Testis (tissue), 2 donors: Measurements from ENCODE around the gene WDR4.

Source experiments
- CTCF ChIP-seq, 3 experiments: fragments of 450-650 bp in 2 of 3; fragments of 200-600 bp in 1 of 3; sonication (generic) in 1 of 3; IDR thresholded peaks; one replicate each; pipeline ENCODE4 v1.5.1; 2016 to 2019; ENCODE audit warnings: antibody characterized with exemption in 3 of 3, mild to moderate bottlenecking in 2 of 3, moderate library complexity in 1 of 3
- POLR2A ChIP-seq: fragments of 450-650 bp; IDR thresholded peaks from one replicate; pipeline ENCODE4 v1.6.1; 2017; ENCODE audit warnings: antibody characterized with exemption, mild to moderate bottlenecking, moderate library complexity

GRCh38 chr21:42848932-42849758 is 30.2 kb downstream of the WDR4 start:
- TF ChIP-seq CTCF (IDR thresholded peaks at IDR 0.05) (no peak), POLR2A (no peak)
